SJSA1 (cell line): ENCODE measurements around the gene NTRK3. TPM values are rescaled to one million over a fixed set of nuclear protein-coding genes. Genes with fewer than 3 reads are reported as not detected.

ENCODE experiments used
- DNase-seq, 2 experiments: peaks; one replicate each; pipeline ENCODE4 v3.0.0-alpha.2; 2015 to 2020; ENCODE audit warnings: low spot score in 2 of 2, low read depth in 1 of 2
- H3K27ac ChIP-seq: fragments of 250-450 bp; sonication (Bioruptor Pico); 2 replicates; pipeline ENCODE4 v1.5.1; 2020; ENCODE audit warnings: mild to moderate bottlenecking, moderate library complexity
- H3K27me3 ChIP-seq: fragments of 250-450 bp; sonication (Bioruptor Pico); replicated peaks from 2 replicates; pipeline ENCODE4 v1.5.1; 2020; ENCODE audit warnings: mild to moderate bottlenecking, moderate library complexity
- H3K36me3 ChIP-seq: fragments of 250-450 bp; sonication (Bioruptor Pico); 2 replicates; pipeline ENCODE4 v1.5.1; 2020; ENCODE audit warnings: mild to moderate bottlenecking
- H3K4me1 ChIP-seq: fragments of 250-450 bp; sonication (Bioruptor Pico); replicated peaks from 2 replicates; pipeline ENCODE4 v1.6.1; 2021; ENCODE audit warnings: mild to moderate bottlenecking
- H3K4me3 ChIP-seq: fragments of 250-450 bp; sonication (Bioruptor Pico); 2 replicates; pipeline ENCODE4 v1.5.1; 2020; ENCODE audit warnings: mild to moderate bottlenecking
- H3K9me3 ChIP-seq: fragments of 250-450 bp; sonication (Bioruptor Pico); replicated peaks from 2 replicates; pipeline ENCODE4 v1.5.1; 2020; ENCODE audit warnings: mild to moderate bottlenecking
- total RNA-seq: library from RNA; depleted of rRNA; stranded (reverse); fragments of >200 nt; shearing (Covaris generic); gene quantifications from 2 replicates; pipeline ENCODE4 v1.2.3, GENCODE V29; 2014

NTRK3 gene
- total RNA-seq, 1 experiment from 2014 or later: not detected

GRCh38 chr15:88127432-88127790, 129.1 kb downstream of the NTRK3 start:
- DNase-seq: no peak
- H3K36me3 ChIP-seq: no peaks in the 10 kb centered on the region
- H3K27ac ChIP-seq: no peak overlapping the region

GRCh38 chr15:88126695-88127431, 129.7 kb downstream of the NTRK3 start:
- no peaks in the 10 kb centered on the region for H3K27me3 ChIP-seq
- H3K4me3 ChIP-seq: no peak overlapping the region
- DNase-seq: no peak
- H3K36me3 ChIP-seq: no peaks in the 10 kb centered on the region
- H3K4me1 ChIP-seq: no peaks in the 10 kb centered on the region
- H3K27ac ChIP-seq: no peak overlapping the region
- H3K9me3 ChIP-seq: no peaks in the 10 kb centered on the region

More at GRCh38 chr15:88127432-88127790, 129.1 kb downstream of the NTRK3 start:
- Histone ChIP-seq H3K4me3 (no peak overlapping the region), H3K9me3 (no peaks in the 10 kb centered on the region), H3K4me1 (no peaks in the 10 kb centered on the region), H3K27me3 (no peaks in the 10 kb centered on the region)

- no peaks in the 10 kb centered on the region for H3K36me3 ChIP-seq
- H3K27ac ChIP-seq: no peak overlapping the region
- no peak for DNase-seq
- no peaks in the 10 kb centered on the region for H3K4me1 ChIP-seq
- H3K9me3 ChIP-seq: no peaks in the 10 kb centered on the region
- no peaks in the 10 kb centered on the region for H3K27me3 ChIP-seq
- no peak overlapping the region for H3K4me3 ChIP-seq
These were observed 131.0 kb downstream of the NTRK3 start for GRCh38 chr15:88125576-88125975.

- Histone ChIP-seq H3K36me3 (no peaks in the 10 kb centered on the region), H3K27ac (no peak overlapping the region), H3K9me3 (no peaks in the 10 kb centered on the region), H3K27me3 (no peaks in the 10 kb centered on the region), H3K4me1 (no peaks in the 10 kb centered on the region), H3K4me3 (no peak overlapping the region)
- no peak for DNase-seq
These were observed 132.3 kb downstream of the NTRK3 start for GRCh38 chr15:88124199-88124598.

- no peak overlapping the region for H3K27ac ChIP-seq
- DNase-seq: no peak
- no peaks in the 10 kb centered on the region for H3K27me3 ChIP-seq
- H3K36me3 ChIP-seq: no peaks in the 10 kb centered on the region
- no peaks in the 10 kb centered on the region for H3K9me3 ChIP-seq
- no peak overlapping the region for H3K4me3 ChIP-seq
- no peaks in the 10 kb centered on the region for H3K4me1 ChIP-seq
These were observed 134.5 kb downstream of the NTRK3 start for GRCh38 chr15:88121968-88122530.

- H3K36me3 ChIP-seq: no peaks in the 10 kb centered on the region
- DNase-seq: no peak
- H3K9me3 ChIP-seq: no peaks in the 10 kb centered on the region
- H3K4me1 ChIP-seq: 0 out of 2 replicates have a peak, but pooled peaks cover 3% of the 10 kb centered on the region
- H3K27me3 ChIP-seq: no peaks in the 10 kb centered on the region
- H3K27ac ChIP-seq: no peak overlapping the region
- H3K4me3 ChIP-seq: no peak overlapping the region
These were observed 136.5 kb downstream of the NTRK3 start for GRCh38 chr15:88120026-88120425.

GRCh38 chr15:88118741-88119140, 137.8 kb downstream of the NTRK3 start:
- Histone ChIP-seq H3K9me3 (no peaks in the 10 kb centered on the region), H3K4me1 (0 out of 2 replicates have a peak, but pooled peaks cover 3% of the 10 kb centered on the region), H3K27ac (no peak overlapping the region), H3K4me3 (no peak overlapping the region), H3K36me3 (no peaks in the 10 kb centered on the region), H3K27me3 (no peaks in the 10 kb centered on the region)
- no peak for DNase-seq

- Histone ChIP-seq H3K27ac (no peak overlapping the region), H3K9me3 (no peaks in the 10 kb centered on the region), H3K4me1 (0 out of 2 replicates have a peak, but pooled peaks cover 3% of the 10 kb centered on the region), H3K27me3 (no peaks in the 10 kb centered on the region), H3K36me3 (no peaks in the 10 kb centered on the region), H3K4me3 (no peak overlapping the region)
- DNase-seq: no peak
These were observed 138.5 kb downstream of the NTRK3 start for GRCh38 chr15:88118035-88118434.

GRCh38 chr15:88115486-88116152, 140.9 kb downstream of the NTRK3 start:
- Histone ChIP-seq H3K36me3 (no peaks in the 10 kb centered on the region), H3K4me1 (0 out of 2 replicates have a peak, but pooled peaks cover 3% of the 10 kb centered on the region), H3K27ac (no peak overlapping the region), H3K4me3 (no peak overlapping the region), H3K9me3 (no peaks in the 10 kb centered on the region), H3K27me3 (no peaks in the 10 kb centered on the region)
- no peak for DNase-seq

GRCh38 chr15:88113613-88114308, 142.8 kb downstream of the NTRK3 start:
- no peak overlapping the region for H3K4me3 ChIP-seq
- H3K27me3 ChIP-seq: no peaks in the 10 kb centered on the region
- no peaks in the 10 kb centered on the region for H3K36me3 ChIP-seq
- DNase-seq: peak; percentile 39 to 56
- H3K27ac ChIP-seq: no peak overlapping the region
- H3K9me3 ChIP-seq: no peaks in the 10 kb centered on the region
- H3K4me1 ChIP-seq: 0 out of 2 replicates have a peak, but pooled peaks cover 3% of the 10 kb centered on the region

GRCh38 chr15:88108991-88109390, 147.5 kb downstream of the NTRK3 start:
- Histone ChIP-seq H3K4me3 (no peak overlapping the region), H3K4me1 (no peaks in the 10 kb centered on the region), H3K27ac (no peak overlapping the region), H3K36me3 (no peaks in the 10 kb centered on the region), H3K27me3 (no peaks in the 10 kb centered on the region), H3K9me3 (no peaks in the 10 kb centered on the region)
- DNase-seq: no peak

- Histone ChIP-seq H3K9me3 (no peaks in the 10 kb centered on the region), H3K36me3 (no peaks in the 10 kb centered on the region), H3K27ac (no peak overlapping the region), H3K4me1 (no peaks in the 10 kb centered on the region), H3K4me3 (no peak overlapping the region), H3K27me3 (no peaks in the 10 kb centered on the region)
- DNase-seq: no peak
These were observed 148.1 kb downstream of the NTRK3 start for GRCh38 chr15:88108477-88108876.

- no peak for DNase-seq
- Histone ChIP-seq H3K27me3 (no peaks in the 10 kb centered on the region), H3K4me3 (no peak overlapping the region), H3K9me3 (no peaks in the 10 kb centered on the region; the same call in 1 of the 2 replicates), H3K36me3 (no peaks in the 10 kb centered on the region), H3K27ac (no peak overlapping the region), H3K4me1 (no peaks in the 10 kb centered on the region)
These were observed 150.5 kb downstream of the NTRK3 start for GRCh38 chr15:88106074-88106473.

GRCh38 chr15:88104357-88104756, 152.2 kb downstream of the NTRK3 start:
- no peak overlapping the region for H3K27ac ChIP-seq
- peaks cover 11% of the 10 kb centered on the region for H3K4me1 ChIP-seq
- no peaks in the 10 kb centered on the region for H3K36me3 ChIP-seq
- no peak for DNase-seq
- H3K4me3 ChIP-seq: no peak overlapping the region
- no peaks in the 10 kb centered on the region; the same call in 1 of the 2 replicates for H3K9me3 ChIP-seq
- H3K27me3 ChIP-seq: no peaks in the 10 kb centered on the region
